HepG2 (cell line): ENCODE data around the gene RBCK1. TPM values are rescaled to one million over a fixed set of nuclear protein-coding genes. Genes with fewer than 3 reads are reported as not detected.

Experiments
- AHDC1 ChIP-seq: sonication (generic); formaldehyde crosslinking; IDR thresholded peaks from 2 replicates; pipeline ENCODE4 v1.5.1; 2020; ENCODE audit warnings: mild to moderate bottlenecking, missing genetic modification reagents, borderline replicate concordance
- ETS1 ChIP-seq: sonication (generic); formaldehyde crosslinking; IDR thresholded peaks from 2 replicates; pipeline ENCODE4 v1.4.0; 2020; ENCODE audit warnings: missing genetic modification reagents
- GZF1 ChIP-seq: sonication (generic); formaldehyde crosslinking; IDR thresholded peaks from 2 replicates; pipeline ENCODE4 v1.5.1; 2020; ENCODE audit warnings: mild to moderate bottlenecking, missing genetic modification reagents
- POLR2AphosphoS2 ChIP-seq: IDR thresholded peaks from 2 replicates; pipeline ENCODE4 v1.6.1; 2011; ENCODE audit warnings: low read depth, low read length, improper control_type of control experiment
- TFAP4 ChIP-seq: sonication (generic); IDR thresholded peaks from 2 replicates; pipeline ENCODE4 v1.6.1; 2016; ENCODE audit warnings: low read depth, borderline replicate concordance
- ZNF138 ChIP-seq: sonication (generic); formaldehyde crosslinking; IDR thresholded peaks from 2 replicates; pipeline ENCODE4 v1.5.0; 2020; ENCODE audit warnings: mild to moderate bottlenecking, low read depth, missing genetic modification reagents
- ZNF30 ChIP-seq: sonication (generic); formaldehyde crosslinking; IDR thresholded peaks from 2 replicates; pipeline ENCODE4 v1.5.0; 2020; ENCODE audit warnings: mild to moderate bottlenecking, missing genetic modification reagents
- ZNF383 ChIP-seq: sonication (generic); formaldehyde crosslinking; IDR thresholded peaks from 2 replicates; pipeline ENCODE4 v1.4.0; 2020; ENCODE audit warnings: missing genetic modification reagents, mild to moderate bottlenecking, borderline replicate concordance
- ZNF512B ChIP-seq: sonication (generic); formaldehyde crosslinking; IDR thresholded peaks from 2 replicates; pipeline ENCODE4 v1.5.1; 2020; ENCODE audit warnings: missing genetic modification reagents, mild to moderate bottlenecking, borderline replicate concordance
- ZNF878 ChIP-seq: sonication (generic); formaldehyde crosslinking; IDR thresholded peaks from 2 replicates; pipeline ENCODE4 v1.8.1; 2023; ENCODE audit warnings: mild to moderate bottlenecking, missing genetic modification reagents, moderate library complexity
- ZSCAN9 ChIP-seq: IDR thresholded peaks from 2 replicates; pipeline ENCODE4 v1.6.1; 2016; ENCODE audit warnings: borderline replicate concordance
- polyA plus RNA-seq, 8 experiments: library from polyadenylated mRNA; depleted of rRNA in 3 of 8; stranded (reverse) in 7 of 8; unstranded in 1 of 8; fragments of >200 nt; fragmentation: Illumina TruSeq in 4 of 8; extraction: Trizol in 4 of 8; gene quantifications; 2 replicates each; pipeline versions ENCODE4 v1.2.1 to v1.2.3, GENCODE V29; 2011 to 2016; ENCODE audit warnings: low read depth in 4 of 8, missing spikeins in 1 of 8, mixed read lengths in 1 of 8; ENCODE audit not compliant: insufficient read depth in 1 of 8
- total RNA-seq, 5 experiments: library from RNA; depleted of rRNA; stranded (reverse); fragments of >200 nt; fragmentation: Illumina TruSeq; extraction: Trizol; gene quantifications; 2 replicates each; pipeline ENCODE4 v1.2.3, GENCODE V29; 2016; ENCODE audit warnings: low read depth in 1 of 5
- TF ChIP-seq, protein P1 (sequence below): sonication (generic); formaldehyde crosslinking; IDR thresholded peaks from 2 replicates; pipeline ENCODE4 v1.8.0; 2022; ENCODE audit warnings: missing genetic modification reagents, mild to moderate bottlenecking, inconsistent platforms, borderline replicate concordance
- TF ChIP-seq, protein P2 (sequence below): IDR thresholded peaks from 2 replicates; pipeline ENCODE4 v1.6.1; 2016; ENCODE audit warnings: missing biosample characterization, missing genetic modification reagents, low read depth

The RBCK1 gene
- total and polyA plus RNA-seq, 2 of the 13 experiments (the other 11 are each of a cell fraction or from before 2014, with no cell fraction given), result 149 to 215 TPM

GRCh38 chr20:368915-369314 lies 39.2 kb upstream of the RBCK1 start (continued):
- TF ChIP-seq, protein P1, sequence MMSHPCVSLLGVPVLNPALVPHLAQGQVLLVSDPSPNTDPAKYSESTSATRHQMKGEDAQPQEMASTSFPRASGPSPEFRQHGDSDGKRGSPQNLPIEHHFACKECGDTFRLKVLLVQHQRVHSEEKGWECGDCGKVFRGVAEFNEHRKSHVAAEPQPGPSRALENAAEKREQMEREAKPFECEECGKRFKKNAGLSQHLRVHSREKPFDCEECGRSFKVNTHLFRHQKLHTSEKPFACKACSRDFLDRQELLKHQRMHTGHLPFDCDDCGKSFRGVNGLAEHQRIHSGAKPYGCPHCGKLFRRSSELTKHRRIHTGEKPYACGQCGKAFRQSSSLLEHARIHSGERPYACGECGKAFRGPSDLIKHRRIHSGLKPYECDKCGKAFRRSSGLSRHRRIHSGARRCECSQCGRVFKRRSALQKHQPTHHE (CRISPR knock-in tag), result no peak
- TF ChIP-seq ZNF138 (CRISPR knock-in tag) (peak; percentile 47; the same call in 1 of the 2 replicates), TFAP4 (no peak), AHDC1 (no peak), POLR2AphosphoS2 (no peak), ZNF30 (no peak), ZNF878 (CRISPR knock-in tag) (no peak), ZNF383 (CRISPR knock-in tag) (no peak), ZNF512B (no peak), ZSCAN9 (CRISPR knock-in tag) (no peak), ETS1 (CRISPR knock-in tag) (no peak), GZF1 (CRISPR knock-in tag) (no peak)
- TF ChIP-seq, protein P2, sequence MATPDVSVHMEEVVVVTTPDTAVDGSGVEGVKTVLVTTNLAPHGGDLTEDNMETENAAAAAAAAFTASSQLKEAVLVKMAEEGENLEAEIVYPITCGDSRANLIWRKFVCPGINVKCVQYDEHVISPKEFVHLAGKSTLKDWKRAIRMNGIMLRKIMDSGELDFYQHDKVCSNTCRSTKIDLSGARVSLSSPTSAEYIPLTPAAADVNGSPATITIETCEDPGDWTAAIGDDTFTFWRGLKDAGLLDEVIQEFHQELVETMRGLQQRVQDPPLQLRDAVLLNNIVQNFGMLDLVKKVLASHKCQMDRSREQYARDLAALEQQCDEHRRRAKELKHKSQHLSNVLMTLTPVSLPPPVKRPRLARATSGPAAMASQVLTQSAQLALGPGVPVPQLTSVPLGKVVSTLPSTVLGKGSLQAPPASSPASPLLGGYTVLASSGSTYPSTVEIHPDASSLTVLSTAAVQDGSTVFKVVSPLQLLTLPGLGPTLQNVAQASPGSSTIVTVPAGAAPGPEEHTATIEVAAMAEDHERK (CRISPR knock-in tag), result no peak
